Thymus (tissue), 11 donors: ENCODE measurements around the gene KIF1A. TPM values are rescaled to one million over a fixed set of nuclear protein-coding genes. Genes with fewer than 3 reads are reported as not detected.
"Not testable (repeated sequence)": the region's sequence is repeated elsewhere in the genome, so short reads cannot be mapped to it uniquely, and the experiment has no call there.

Source experiments
- DNase-seq, 9 donors: peaks; one replicate each; pipeline ENCODE4 v3.0.0-alpha.2; 2013; ENCODE audit warnings: low spot score in 9 of 9, low read depth in 6 of 9, missing footprints in 1 of 9
- H3K27ac ChIP-seq, 2 donors: one replicate each; pipeline ENCODE4 v1.5.1; 2013; ENCODE audit warnings: control low read depth in 1 of 2, low read depth in 1 of 2, low read length in 1 of 2, mild to moderate bottlenecking in 1 of 2, moderate library complexity in 1 of 2
- H3K27me3 ChIP-seq, 2 donors: one replicate each; pipeline ENCODE4 v1.5.1; 2013; ENCODE audit warnings: low read length in 1 of 2; ENCODE audit not compliant: control insufficient read depth in 2 of 2, insufficient read depth in 1 of 2
- H3K36me3 ChIP-seq, 2 donors: one replicate each; pipeline ENCODE4 v1.5.1; 2013; ENCODE audit warnings: low read length in 1 of 2, mild to moderate bottlenecking in 1 of 2, moderate library complexity in 1 of 2; ENCODE audit not compliant: control insufficient read depth in 2 of 2, insufficient read depth in 2 of 2
- H3K4me1 ChIP-seq, 2 donors: one replicate each; pipeline ENCODE4 v1.5.1; 2013; ENCODE audit warnings: low read length in 2 of 2; ENCODE audit not compliant: control insufficient read depth in 2 of 2, insufficient read depth in 2 of 2
- H3K4me3 ChIP-seq, 2 donors: one replicate each; pipeline ENCODE4 v1.5.1; 2013; ENCODE audit warnings: low read length in 2 of 2, control low read depth in 1 of 2, mild to moderate bottlenecking in 1 of 2
- H3K9me3 ChIP-seq, 2 donors: one replicate each; pipeline ENCODE4 v1.5.1; 2013; ENCODE audit warnings: low read length in 1 of 2, mild to moderate bottlenecking in 1 of 2; ENCODE audit not compliant: control insufficient read depth in 2 of 2, insufficient read depth in 1 of 2
- WGBS: extraction: QIAGEN DNeasy Blood & Tissue Kit; methylation state at CpG from one replicate; pipeline ENCODE4 v1.1.7; 2013; 5-methylcytosine and 5-hydroxymethylcytosine counted together
- polyA plus RNA-seq: library from polyadenylated mRNA; stranded (reverse); fragments of 200-250 nt; gene quantifications from one replicate; pipeline ENCODE4 v1.2.3, GENCODE V29; 2013
- total RNA-seq: library from RNA; stranded (reverse); fragments of 120-200 nt; gene quantifications from one replicate; pipeline ENCODE4 v1.2.4, GENCODE V29; 2013
- donor health status: healthy.

KIF1A gene
- total and polyA plus RNA-seq, 2 donors: 0.42 to 0.78 TPM

DNA sequence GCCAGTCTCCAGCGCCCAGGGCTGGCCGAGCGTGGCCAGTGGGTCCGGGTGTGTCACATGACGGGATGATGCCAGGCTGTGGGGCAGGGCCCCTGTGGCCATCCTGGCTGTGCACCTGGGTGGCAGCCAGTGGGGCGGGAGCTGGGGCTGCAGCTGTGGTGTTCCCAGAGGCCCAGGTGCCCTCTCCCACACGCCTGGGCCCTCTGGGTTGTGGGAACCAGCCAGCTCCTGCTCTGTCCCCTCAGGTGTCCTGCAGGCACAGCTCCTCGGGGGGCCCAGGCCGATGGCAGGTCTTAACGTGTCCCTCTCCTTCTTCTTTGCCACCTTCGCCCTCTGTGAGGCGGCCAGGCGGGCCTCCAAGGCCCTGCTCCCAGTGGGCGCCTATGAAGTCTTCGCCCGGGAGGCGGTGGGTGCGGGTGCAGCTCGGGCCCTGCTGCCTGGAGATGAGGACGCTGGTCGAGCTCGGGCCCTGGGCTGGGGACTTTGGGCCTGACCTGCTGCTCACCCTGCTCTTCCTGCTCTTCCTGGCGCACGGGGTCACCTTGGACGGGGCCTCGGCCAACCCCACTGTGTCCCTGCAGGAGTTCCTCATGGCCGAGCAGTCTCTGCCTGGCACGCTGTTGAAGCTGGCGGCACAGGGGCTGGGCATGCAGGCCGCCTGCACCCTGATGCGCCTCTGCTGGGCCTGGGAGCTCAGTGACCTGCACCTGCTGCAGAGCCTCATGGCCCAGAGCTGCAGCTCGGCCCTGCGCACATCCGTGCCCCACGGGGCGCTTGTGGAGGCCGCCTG, 128.2 kb downstream of the KIF1A start, which contains the start of gene AQP12A:
Gene AQP12A (plus strand): TSS at position 236 of the 790 bp plus-strand sequence. CDS start 48 bp downstream, at position 284.
- H3K36me3 ChIP-seq, H3K4me1 ChIP-seq: not testable (repeated sequence)
- 97% methylated on average over 29 of the region's 37 CpGs for WGBS

GRCh38 chr2:240691075-240691427, 129.0 kb downstream of the KIF1A start:
- DNase-seq, H3K9me3 ChIP-seq, H3K27ac ChIP-seq, H3K27me3 ChIP-seq, H3K4me1 ChIP-seq, H3K36me3 ChIP-seq, H3K4me3 ChIP-seq: not testable (repeated sequence)
- 73% methylated on average over 1 of the region's 2 CpGs for WGBS

More for the DNA sequence above, 128.2 kb downstream of the KIF1A start, which contains the start of gene AQP12A:
- H3K27ac ChIP-seq, H3K4me3 ChIP-seq, H3K27me3 ChIP-seq, H3K9me3 ChIP-seq, DNase-seq: not testable (repeated sequence)

DNA sequence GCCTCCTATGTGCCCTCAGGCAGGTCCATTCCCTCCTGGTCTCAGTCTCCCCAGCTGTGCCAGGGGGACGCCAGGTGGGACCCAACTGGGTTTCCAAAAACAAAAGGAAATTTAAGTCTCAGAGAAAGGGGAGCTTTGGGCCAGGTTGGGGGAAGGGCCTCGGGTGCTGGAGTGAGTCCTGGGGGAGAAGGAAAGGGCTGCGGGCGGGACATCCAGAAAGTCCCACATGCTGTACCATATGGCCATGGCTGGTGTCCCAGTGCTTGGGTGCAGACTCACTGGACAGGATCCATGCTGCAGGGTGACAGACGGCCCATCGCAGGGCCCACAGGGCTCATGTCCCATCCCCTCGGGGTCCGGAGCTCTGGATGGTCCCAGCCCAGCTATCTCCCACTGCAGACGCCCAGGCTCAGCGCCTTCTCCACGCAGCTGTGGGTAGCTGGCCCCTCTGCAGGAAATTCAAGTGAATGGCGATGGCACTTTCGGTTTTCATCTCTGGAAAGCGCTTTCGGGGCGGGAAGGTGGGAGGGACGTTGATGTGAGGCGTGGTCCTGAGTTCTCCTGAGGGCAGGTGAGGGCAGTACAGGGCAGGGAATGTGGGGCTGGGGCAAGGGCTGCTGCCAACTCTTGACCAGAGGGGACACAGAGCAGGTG, 129.5 kb downstream of the KIF1A start:
- not testable (repeated sequence) for H3K4me1 ChIP-seq, H3K27me3 ChIP-seq, H3K4me3 ChIP-seq, H3K36me3 ChIP-seq, H3K27ac ChIP-seq, H3K9me3 ChIP-seq, DNase-seq
- 81% methylated on average over 6 of the region's 18 CpGs for WGBS

DNA sequence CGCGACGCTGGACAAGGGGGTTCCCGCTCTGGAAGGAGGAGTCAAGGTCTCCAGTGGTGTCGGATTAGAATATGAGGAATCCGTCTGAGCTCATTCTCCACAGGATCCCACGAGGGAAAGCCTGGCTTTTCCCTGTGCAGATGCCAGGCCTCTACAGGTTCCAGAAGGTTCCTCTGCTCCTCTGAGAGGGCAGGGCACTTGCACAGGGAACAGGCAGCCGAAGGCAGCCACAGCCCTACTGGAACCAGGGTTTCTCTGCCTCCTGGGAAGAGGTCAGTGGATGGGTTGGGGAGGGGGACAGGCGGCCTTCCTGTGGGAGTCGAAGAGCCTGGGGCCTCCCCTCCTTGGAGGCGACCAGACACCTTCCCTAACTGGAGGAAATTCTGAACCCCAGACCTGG, 130.0 kb downstream of the KIF1A start:
- Histone ChIP-seq H3K27ac (no peak overlapping the region), H3K27me3 (no peaks in the 10 kb centered on the region), H3K9me3 (no peaks in the 10 kb centered on the region), H3K4me1 (no peaks in the 10 kb centered on the region), H3K4me3 (no peak overlapping the region), H3K36me3 (no peaks in the 10 kb centered on the region)
- DNase-seq: no peak
- WGBS: 83% methylated on average over 10 of the region's 11 CpGs

DNA sequence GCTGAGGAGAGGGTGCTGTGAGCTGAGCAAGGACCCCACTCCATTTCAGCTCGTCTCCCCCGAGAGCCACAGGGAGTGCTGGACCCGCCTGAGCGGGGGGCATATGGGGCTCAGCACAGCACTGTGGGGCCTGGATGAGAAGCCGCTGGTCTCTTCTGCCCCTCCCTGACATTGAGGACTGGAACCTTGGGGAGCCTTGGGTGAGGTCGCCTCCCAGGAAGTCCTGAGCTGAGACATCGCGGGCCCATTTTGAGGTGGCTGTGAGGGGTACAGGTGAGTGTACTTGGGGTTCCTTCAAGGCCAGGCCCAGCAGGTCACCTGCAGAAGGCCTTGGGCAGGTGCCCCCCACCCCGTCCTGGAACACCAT, 131.5 kb downstream of the KIF1A start:
- no peak for DNase-seq

DNA sequence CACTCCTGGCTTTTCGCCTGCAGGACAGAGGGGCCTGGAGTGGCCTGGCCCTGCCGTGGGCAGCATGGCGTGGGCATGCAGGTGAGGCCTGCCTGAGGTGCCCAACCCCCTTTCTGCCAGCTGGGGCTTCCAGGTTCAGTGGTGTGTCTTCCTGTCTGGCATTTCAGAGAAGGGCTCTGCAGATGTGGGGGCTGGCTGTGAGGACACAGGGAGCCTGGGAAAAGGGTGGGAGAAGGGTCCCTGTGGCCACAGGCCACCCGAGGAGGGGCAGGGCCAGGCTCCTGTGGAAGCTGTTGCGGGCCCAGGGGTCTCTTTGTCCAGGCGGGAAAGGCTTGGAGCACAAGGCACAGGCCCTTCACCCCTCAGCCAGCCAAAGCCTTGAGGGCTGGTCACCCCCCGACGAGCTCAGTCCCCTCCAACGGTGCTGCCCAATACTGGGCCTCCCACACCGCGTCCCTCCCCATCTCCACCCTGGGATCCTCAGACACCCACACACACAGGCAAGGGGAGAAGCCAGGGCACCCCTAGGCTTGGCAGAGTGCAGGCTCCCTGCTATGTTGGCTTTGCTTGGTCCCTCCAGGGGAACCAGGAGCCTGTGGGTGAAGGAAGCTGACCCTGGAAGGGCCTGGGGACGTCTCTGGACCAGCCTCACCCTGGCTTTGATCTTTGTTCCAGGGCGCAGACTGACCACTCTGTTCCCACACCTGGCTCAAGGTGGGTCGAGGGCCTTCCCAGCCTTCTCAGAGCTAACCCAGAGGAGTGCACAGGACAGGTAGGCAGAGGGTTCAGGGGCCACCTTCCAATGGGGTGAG, 132.1 kb downstream of the KIF1A start:
- no peak for DNase-seq
- WGBS: 94% methylated on average over 14 of the region's 14 CpGs
- no peaks in the 10 kb centered on the region for H3K9me3 ChIP-seq
- H3K27me3 ChIP-seq: no peaks in the 10 kb centered on the region
- H3K4me3 ChIP-seq: no peak overlapping the region
- H3K27ac ChIP-seq: no peak overlapping the region
- no peaks in the 10 kb centered on the region for H3K4me1 ChIP-seq
- H3K36me3 ChIP-seq: no peaks in the 10 kb centered on the region

More for the DNA sequence above, 131.5 kb downstream of the KIF1A start:
- no peaks in the 10 kb centered on the region for H3K36me3 ChIP-seq
- H3K27ac ChIP-seq: no peak overlapping the region
- WGBS: 98% methylated on average over 9 of the region's 9 CpGs
- H3K9me3 ChIP-seq: no peaks in the 10 kb centered on the region
- no peaks in the 10 kb centered on the region for H3K27me3 ChIP-seq
- no peak overlapping the region for H3K4me3 ChIP-seq
- no peaks in the 10 kb centered on the region for H3K4me1 ChIP-seq

DNA sequence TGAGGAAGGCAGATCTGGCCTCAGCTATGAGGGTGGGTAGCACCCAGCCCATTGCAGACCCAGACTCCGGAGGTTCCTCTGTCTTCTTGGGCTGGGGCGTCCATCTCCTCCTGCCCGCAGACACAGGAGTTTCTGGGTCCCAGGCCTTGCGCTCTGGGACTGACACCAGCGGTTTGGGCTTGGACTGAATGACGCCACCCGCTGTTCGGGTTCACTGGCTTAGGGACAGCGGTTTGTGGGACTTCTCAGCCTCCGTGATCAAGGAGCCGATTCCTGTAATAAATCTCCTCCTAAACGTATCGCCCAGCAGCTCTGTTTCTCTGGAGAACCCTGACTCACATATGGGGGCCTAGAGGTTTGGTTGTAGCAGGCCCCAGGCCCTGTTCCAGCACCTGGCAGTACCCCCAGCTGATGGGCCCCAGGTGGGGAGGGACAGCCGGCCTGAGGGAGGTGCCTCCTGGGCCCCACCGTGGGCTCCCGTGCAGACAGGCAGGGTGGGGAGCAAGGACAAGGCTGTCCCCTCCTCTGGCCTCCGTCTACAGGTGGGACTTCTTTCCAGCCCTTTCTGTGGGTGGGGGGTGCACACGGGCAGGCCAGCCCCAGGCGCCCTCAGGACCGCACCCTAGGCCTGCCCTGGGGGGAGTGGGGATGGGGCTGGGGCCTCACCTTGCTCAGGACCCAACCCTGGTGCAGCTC, 132.8 kb downstream of the KIF1A start:
- H3K4me1 ChIP-seq: no peaks in the 10 kb centered on the region
- no peaks in the 10 kb centered on the region for H3K27me3 ChIP-seq
- H3K36me3 ChIP-seq: no peaks in the 10 kb centered on the region
- no peak overlapping the region for H3K27ac ChIP-seq
- no peak overlapping the region for H3K4me3 ChIP-seq
- WGBS: 90% methylated on average over 20 of the region's 20 CpGs
- DNase-seq: no peak
- H3K9me3 ChIP-seq: no peaks in the 10 kb centered on the region

- H3K4me1 ChIP-seq: no peaks in the 10 kb centered on the region
- no peaks in the 10 kb centered on the region for H3K27me3 ChIP-seq
- WGBS: 84% methylated on average over 6 of the region's 6 CpGs
- no peaks in the 10 kb centered on the region for H3K9me3 ChIP-seq
- no peaks in the 10 kb centered on the region for H3K36me3 ChIP-seq
- no peak overlapping the region for H3K27ac ChIP-seq
- H3K4me3 ChIP-seq: no peak overlapping the region
- DNase-seq: no peak
Measured at GRCh38 chr2:240686460-240686859, 133.6 kb downstream of the KIF1A start.
